Measurements from ENCODE around the gene TTC34.

GRCh38 chr1:2828586-2829250, 27.2 kb upstream of the TTC34 start:
- TF ChIP-seq JUN (CRISPR knock-in tag; IDR thresholded peaks at IDR 0.05) (no peak), GTF2I (CRISPR knock-in tag; conservative IDR thresholded peaks at IDR 0.05) (no peak), SP1 (CRISPR knock-in tag; conservative IDR thresholded peaks at IDR 0.05) (no peak), USF2 (CRISPR knock-in tag; IDR thresholded peaks at IDR 0.05) (no peak), CTCF (IDR thresholded peaks at IDR 0.05) (no peak), HMGXB4 (CRISPR knock-in tag; IDR thresholded peaks at IDR 0.05) (no peak), ZNF232 (CRISPR knock-in tag; IDR thresholded peaks at IDR 0.05) (no peak), E2F5 (CRISPR knock-in tag; IDR thresholded peaks at IDR 0.05) (no peak), ZNF425 (CRISPR knock-in tag; conservative IDR thresholded peaks at IDR 0.05) (no peak), MAX (CRISPR knock-in tag; IDR thresholded peaks at IDR 0.05) (no peak), IRF2 (CRISPR knock-in tag; IDR thresholded peaks at IDR 0.05; ENCODE audit: borderline replicate concordance, low read depth) (no peak), ZNF416 (CRISPR knock-in tag; IDR thresholded peaks at IDR 0.05) (no peak), ESRRA (CRISPR knock-in tag; IDR thresholded peaks at IDR 0.05; ENCODE audit: borderline replicate concordance) (no peak)
